SU-DHL-6 (cell line): ENCODE data around the gene MICAL2.

Experiments used
- H2AFZ ChIP-seq: fragments of 200-600 bp; sonication (generic); 2 replicates; pipeline ENCODE4 v1.6.1; 2014; ENCODE audit warnings: low read depth, mild to moderate bottlenecking, moderate library complexity, mixed read lengths, antibody characterized with exemption, low read length; ENCODE audit not compliant: severe bottlenecking
- H3F3A ChIP-seq: fragments of 200-600 bp; shearing (Covaris generic); 2 replicates; pipeline ENCODE4 v1.6.0; 2016; ENCODE audit warnings: antibody characterized with exemption, mild to moderate bottlenecking; ENCODE audit not compliant: insufficient read depth
- H3K27ac ChIP-seq: fragments of 200-600 bp; sonication (generic); 2 replicates; pipeline ENCODE4 v1.5.1; 2016; ENCODE audit warnings: low read depth, mild to moderate bottlenecking, low read length, moderate library complexity, mixed read lengths
- H3K27me3 ChIP-seq: fragments of 200-600 bp; sonication (generic), shearing (Covaris generic); 2 replicates; pipeline ENCODE4 v1.6.0; 2014; ENCODE audit warnings: mild to moderate bottlenecking, low read length
- H3K36me3 ChIP-seq: fragments of 200-600 bp; sonication (generic); 2 replicates; pipeline ENCODE4 v1.6.1; 2014; ENCODE audit warnings: mild to moderate bottlenecking, low read length, mixed read lengths
- H3K4me2 ChIP-seq: fragments of 300-600, 200-600 bp; shearing (Covaris generic), sonication (generic); 2 replicates; pipeline ENCODE4 v1.6.0; 2014; ENCODE audit warnings: low read length, low read depth, mild to moderate bottlenecking; ENCODE audit not compliant: poor library complexity, severe bottlenecking
- H3K4me3 ChIP-seq: fragments of 200-600 bp; sonication (generic); 2 replicates; pipeline ENCODE4 v1.5.1; 2014; ENCODE audit warnings: antibody characterized with exemption, low read length, mild to moderate bottlenecking, mixed read lengths; ENCODE audit not compliant: insufficient read depth, poor library complexity, severe bottlenecking
- H3K79me2 ChIP-seq: fragments of 200-600 bp; sonication (generic); 2 replicates; pipeline ENCODE4 v1.6.1; 2014; ENCODE audit warnings: mild to moderate bottlenecking, low read length, moderate library complexity; ENCODE audit not compliant: insufficient read depth
- H3K9ac ChIP-seq: fragments of 200-600 bp; sonication (generic); 2 replicates; pipeline ENCODE4 v1.7.0; 2014; ENCODE audit warnings: mild to moderate bottlenecking, low read length
- H3K9me2 ChIP-seq: fragments of 200-600 bp; sonication (generic); replicated peaks from 2 replicates; pipeline ENCODE4 v1.6.1; 2014; ENCODE audit warnings: low read length; ENCODE audit not compliant: insufficient read depth
- H3K9me3 ChIP-seq: fragments of 200-600 bp; sonication (generic); 2 replicates; pipeline ENCODE4 v1.6.1; 2014; ENCODE audit warnings: low read length, mixed read lengths; ENCODE audit not compliant: insufficient read depth
- H4K20me1 ChIP-seq: fragments of 200-600 bp; sonication (generic); 2 replicates; pipeline ENCODE4 v1.6.1; 2014; ENCODE audit warnings: low read depth, mild to moderate bottlenecking, antibody characterized with exemption, low read length, moderate library complexity, mixed read lengths
- CTCF ChIP-seq: fragments of 200-600 bp; sonication (generic); IDR thresholded peaks from one replicate; pipeline ENCODE4 v1.5.1; 2017; ENCODE audit warnings: antibody characterized with exemption, mild to moderate bottlenecking, low read length, moderate library complexity; ENCODE audit not compliant: insufficient read depth, poor library complexity, severe bottlenecking
- EZH2phosphoT487 ChIP-seq: fragments of 200-600 bp; sonication (generic), shearing (Covaris generic); conservative IDR thresholded peaks from 2 replicates; pipeline ENCODE4 v1.6.1; 2018; ENCODE audit warnings: mild to moderate bottlenecking, antibody characterized with exemption, low read length, moderate library complexity, mixed read lengths

The MICAL2 gene

GRCh38 chr11:12243486-12243885, 133.1 kb downstream of the MICAL2 start:
- no peaks in the 10 kb centered on the region for H3K9me3 ChIP-seq
- H3F3A ChIP-seq: no peaks in the 10 kb centered on the region
- no peaks in the 10 kb centered on the region for H3K27me3 ChIP-seq
- no peaks in the 10 kb centered on the region for H3K79me2 ChIP-seq
- no peaks in the 10 kb centered on the region for H3K36me3 ChIP-seq
- no peaks in the 10 kb centered on the region for H3K9me2 ChIP-seq
- no peak for TF ChIP-seq EZH2phosphoT487
- no peak for TF ChIP-seq CTCF
- no peak overlapping the region for H3K4me3 ChIP-seq
- no peak overlapping the region for H2AFZ ChIP-seq
- no peak overlapping the region for H3K27ac ChIP-seq
- H4K20me1 ChIP-seq: no peaks in the 10 kb centered on the region
- no peak overlapping the region for H3K9ac ChIP-seq
- H3K4me2 ChIP-seq: no peak overlapping the region

DNA sequence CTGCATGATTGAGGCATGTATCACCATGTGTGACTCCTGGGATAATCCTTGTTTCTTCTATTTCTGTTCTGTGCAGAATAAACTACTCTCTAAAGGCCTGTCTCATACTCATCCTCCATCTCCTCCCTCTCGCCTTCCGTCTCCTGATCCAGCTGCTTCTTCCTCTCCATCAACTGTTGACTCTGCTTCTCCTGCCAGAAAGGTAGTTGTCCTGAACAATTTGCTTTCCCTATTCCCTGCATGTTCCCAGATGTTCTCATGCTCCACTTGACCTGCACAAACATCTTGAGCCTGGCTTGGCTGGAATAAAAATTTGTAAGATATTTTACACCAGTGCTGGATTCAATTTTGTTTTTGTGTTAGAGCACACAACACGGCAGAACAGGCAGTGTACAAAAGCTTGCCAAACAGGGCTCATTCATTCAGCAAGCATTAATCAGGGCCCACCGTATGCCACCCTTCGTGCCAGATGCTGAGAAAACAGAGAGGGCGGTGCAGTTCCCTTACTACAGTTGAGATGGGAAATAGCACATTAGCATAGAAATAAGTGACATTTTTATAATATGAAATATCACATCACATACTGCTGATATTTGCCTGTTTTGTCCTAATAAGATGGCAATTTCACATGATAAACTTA, 133.6 kb downstream of the MICAL2 start:
- no peak overlapping the region for H3K9ac ChIP-seq
- no peak overlapping the region for H3K27ac ChIP-seq
- no peaks in the 10 kb centered on the region for H3K9me2 ChIP-seq
- no peak overlapping the region for H3K4me3 ChIP-seq
- H3K36me3 ChIP-seq: no peaks in the 10 kb centered on the region
- H3K79me2 ChIP-seq: no peaks in the 10 kb centered on the region
- no peak for TF ChIP-seq CTCF
- TF ChIP-seq EZH2phosphoT487: no peak
- no peaks in the 10 kb centered on the region for H3K9me3 ChIP-seq
- no peaks in the 10 kb centered on the region for H4K20me1 ChIP-seq
- H3K4me2 ChIP-seq: no peak overlapping the region
- no peak overlapping the region for H2AFZ ChIP-seq
- H3K27me3 ChIP-seq: no peaks in the 10 kb centered on the region
- no peaks in the 10 kb centered on the region for H3F3A ChIP-seq

DNA sequence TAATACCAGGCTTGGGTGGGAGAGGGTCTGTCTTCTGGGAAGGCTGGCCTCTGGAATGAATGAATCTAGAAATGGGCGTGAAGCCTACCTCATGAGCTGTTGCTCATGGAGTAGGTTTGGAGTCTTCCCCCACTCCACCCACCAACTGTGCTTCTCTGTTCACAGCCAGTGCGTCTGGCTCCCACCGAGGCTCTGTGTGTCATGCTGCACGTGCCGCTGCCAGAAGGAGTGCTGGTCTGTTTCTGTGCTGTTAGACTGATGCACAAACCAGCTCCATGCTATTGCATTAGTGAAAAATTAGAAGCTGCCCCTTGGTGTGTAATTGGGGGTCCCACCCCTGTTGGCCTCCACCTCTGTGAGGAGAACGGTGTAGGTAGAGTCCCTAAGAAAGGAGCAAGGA, 134.7 kb downstream of the MICAL2 start:
- TF ChIP-seq EZH2phosphoT487 (no peak), CTCF (no peak)
- H2AFZ ChIP-seq: no peak overlapping the region
- no peaks in the 10 kb centered on the region for H4K20me1 ChIP-seq
- no peaks in the 10 kb centered on the region for H3F3A ChIP-seq
- no peaks in the 10 kb centered on the region for H3K79me2 ChIP-seq
- H3K9me3 ChIP-seq: no peaks in the 10 kb centered on the region
- H3K27me3 ChIP-seq: no peaks in the 10 kb centered on the region
- no peaks in the 10 kb centered on the region for H3K9me2 ChIP-seq
- H3K9ac ChIP-seq: no peak overlapping the region
- no peak overlapping the region for H3K4me3 ChIP-seq
- no peak overlapping the region for H3K27ac ChIP-seq
- no peak overlapping the region for H3K4me2 ChIP-seq
- H3K36me3 ChIP-seq: no peaks in the 10 kb centered on the region
